Activated gamma-delta T cell treated with anti-CD3 and anti-CD28 coated beads, Interleukin-2, amount 50 U/mL, for 16 hours (primary cell): Measurements from ENCODE around the gene TNFRSF21.
"Not testable (repeated sequence)": the region's sequence is repeated elsewhere in the genome, so short reads cannot be mapped to it uniquely, and the experiment has no call there.

ENCODE experiments used
- DNase-seq: peaks from one replicate; pipeline ENCODE4 v3.0.0-alpha.2; 2020; ENCODE audit warnings: low read depth

The TNFRSF21 gene

DNA sequence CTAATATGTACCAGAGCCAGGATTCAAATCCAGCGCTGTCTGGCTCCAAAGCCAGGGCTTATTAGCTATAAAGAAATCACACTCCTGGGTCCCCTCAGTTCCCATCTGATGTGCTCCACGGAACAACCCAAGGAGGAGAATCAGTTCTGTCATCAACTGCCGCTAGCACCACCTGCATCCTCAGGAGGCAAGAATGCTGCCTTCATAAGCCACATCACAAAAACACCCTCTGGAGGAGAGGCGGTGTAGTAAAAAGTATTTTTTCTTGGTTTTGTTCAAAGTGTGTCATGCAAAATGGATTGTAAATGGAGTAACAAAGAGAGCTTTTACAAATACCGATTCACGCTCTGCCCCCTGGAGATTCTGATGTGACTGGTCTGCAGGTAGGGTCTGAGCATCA lies 57.1 kb downstream of the TNFRSF21 start:
- DNase-seq, result no peak

DNA sequence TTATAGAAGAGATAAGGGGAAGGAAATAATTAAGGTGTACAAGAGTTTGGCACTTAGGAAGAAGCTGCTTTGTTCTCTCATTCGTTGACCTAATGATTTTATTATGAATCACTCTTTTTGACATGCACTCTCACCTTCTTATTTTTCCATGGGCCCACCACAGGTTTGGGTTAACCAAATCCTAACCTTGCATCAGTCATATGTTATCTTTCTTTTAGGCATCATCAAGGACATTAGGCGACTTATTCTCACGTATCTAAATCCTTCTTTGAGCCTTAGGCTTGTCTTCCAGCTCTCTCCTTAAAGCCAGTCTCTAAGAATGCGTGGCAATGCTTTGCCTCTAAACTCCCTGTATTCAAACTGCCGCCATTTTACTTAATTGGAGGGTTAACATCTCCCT lies 58.3 kb downstream of the TNFRSF21 start:
- no peak for DNase-seq

GRCh38 chr6:47250302-47250701 lies 59.4 kb downstream of the TNFRSF21 start:
- no peak for DNase-seq

DNA sequence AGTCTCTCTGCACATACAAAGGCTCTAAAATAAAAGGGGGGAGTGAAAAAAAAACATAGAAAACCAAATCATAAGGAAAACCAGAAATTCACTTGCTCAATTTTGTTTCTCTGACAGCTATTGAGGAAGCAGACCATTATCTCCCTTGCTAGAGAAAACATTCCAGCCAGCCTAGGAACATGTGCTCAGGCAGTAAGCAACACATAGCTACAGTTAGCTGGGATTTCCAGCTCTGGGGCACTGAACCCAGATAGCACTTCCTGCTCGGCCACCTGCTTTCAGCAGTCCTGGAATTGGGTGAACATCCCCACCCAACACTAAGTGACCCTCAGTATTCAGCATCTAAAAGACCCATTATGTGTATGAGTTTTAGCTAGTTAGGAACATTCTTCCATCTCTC lies 61.3 kb downstream of the TNFRSF21 start:
- no peak for DNase-seq

DNA sequence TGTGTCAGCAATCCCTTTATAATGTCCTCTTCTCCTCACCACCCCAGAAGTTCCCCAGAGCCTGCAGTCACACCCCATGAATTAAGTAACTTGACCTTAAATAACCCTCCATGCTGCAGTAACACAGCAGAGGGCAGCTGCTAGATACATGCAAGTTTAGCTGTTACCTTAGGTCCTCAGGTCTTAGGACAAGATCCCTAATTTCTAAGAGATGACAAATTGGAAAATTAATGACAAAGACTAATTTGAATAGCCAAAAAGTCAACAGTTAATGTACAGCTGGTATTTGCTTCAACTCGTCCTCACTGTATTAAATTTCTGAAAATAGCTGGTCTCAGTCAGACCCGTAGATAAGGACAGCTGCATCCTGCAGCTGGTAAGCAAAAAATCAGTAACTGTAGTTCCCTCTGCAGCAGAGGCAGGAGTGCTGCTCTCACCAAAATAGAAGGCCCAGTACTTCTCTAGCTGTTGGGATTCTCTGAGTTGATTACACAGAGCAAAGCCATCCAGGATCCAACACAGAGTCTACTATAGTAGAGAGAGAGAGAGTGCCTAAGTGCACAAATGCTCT lies 62.4 kb downstream of the TNFRSF21 start:
- DNase-seq, result no peak

GRCh38 chr6:47246551-47246950 lies 63.2 kb downstream of the TNFRSF21 start:
- no peak for DNase-seq

GRCh38 chr6:47245745-47246371 lies 63.8 kb downstream of the TNFRSF21 start:
- DNase-seq, result no peak

DNA sequence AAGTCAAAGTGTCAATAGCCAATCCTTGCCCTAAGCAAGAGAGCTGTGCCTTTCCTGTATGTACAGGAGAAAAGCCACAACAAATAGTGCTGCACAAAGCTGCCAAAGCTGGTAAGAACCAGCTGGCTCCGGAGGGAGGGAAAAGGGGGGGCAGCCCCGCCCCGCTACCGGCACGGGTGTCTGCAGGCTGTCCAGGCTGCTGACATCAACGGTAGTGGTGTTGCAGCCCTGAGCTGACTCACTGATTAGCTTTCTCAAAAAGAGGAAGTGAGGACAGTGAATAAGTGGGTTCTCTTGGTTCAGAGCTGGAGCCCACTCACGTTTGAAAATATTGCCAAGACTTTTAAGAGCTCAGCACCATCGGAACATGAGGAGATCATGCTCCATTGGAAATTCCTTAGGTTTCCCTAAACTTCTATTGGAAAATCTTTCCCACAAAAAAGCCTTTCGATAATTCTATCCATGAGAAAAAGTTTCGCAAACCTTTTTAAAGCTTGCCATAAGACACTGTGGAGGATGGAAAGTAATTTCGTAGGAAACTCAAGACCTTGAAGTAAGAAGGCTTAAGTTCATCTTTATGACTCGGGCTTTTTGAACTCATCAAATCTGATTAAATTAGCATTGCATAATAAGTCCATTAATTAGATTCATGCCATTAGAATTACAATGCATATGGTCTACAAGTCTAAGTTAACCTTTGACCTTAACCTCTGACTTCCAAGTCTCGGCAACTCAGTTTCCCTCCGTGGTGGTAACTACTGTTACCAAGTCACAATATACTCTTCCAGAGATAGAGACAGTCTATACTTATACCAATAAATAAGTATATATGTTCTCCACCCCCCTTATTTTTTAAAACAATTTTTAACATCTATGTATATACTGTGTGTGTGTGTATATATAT lies 67.0 kb downstream of the TNFRSF21 start:
- DNase-seq, result peak; percentile 27

DNA sequence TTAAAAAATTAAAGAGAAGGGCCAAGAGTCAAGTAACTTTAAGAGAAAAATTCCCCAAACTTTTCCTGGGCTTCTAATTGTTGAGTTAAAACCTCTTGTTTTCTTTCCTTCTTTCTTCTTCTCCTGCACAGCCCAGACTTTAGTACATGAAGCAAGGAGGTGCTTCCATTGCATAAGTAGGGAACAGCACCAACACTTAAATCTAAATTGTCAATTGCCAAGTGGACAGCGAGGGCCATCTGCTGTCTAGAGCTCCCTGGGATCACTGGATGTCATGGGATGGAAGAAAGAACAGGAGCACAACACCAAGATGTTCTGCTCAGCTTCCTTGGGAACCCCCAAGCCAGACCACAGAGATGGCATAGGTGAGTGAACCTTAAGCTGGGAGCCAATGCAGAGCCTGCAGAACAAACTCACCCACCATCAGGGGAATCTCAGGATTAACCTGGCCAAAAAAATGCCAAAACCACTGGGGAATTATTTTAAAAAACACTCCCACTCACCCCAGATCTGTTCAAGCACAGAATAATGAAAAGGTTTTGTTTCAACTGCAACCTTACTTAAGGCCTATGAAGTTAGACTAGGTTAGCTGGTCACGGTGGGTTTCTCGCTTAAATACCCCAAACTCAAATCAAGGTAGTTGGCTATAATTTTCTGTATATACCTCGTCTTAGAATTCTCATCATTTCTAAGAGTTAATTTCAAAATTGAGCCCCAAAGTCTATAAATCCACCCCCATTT lies 67.8 kb downstream of the TNFRSF21 start:
- DNase-seq, result no peak

DNA sequence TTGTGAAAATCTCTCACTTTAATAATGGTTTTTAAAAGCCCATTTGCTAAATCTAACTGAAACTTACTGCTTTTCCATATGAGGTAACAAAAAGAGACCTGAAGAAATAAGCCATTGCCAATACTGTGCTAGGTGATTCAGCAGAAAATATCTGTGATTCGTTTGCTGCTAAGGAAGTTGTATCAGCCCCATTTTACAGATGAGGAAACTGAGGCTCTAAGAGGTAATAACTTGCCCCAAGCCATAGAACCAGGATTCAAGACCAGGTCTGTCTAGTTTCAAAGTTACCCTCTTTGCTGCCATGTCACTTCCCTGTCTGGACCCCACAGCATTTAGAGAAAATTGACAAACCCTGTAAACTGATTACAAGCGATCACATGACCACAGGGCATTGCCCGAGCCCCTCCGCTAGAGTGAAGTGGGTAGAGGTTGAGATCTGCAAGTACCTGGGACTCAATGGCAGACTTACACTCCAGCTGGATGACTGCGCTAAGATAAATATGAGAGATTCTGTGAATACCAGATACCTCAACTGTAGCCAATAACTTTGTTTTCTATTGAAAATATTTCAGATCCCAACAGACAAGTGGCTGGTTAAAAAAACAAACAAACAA lies 69.3 kb downstream of the TNFRSF21 start:
- no peak for DNase-seq

DNA sequence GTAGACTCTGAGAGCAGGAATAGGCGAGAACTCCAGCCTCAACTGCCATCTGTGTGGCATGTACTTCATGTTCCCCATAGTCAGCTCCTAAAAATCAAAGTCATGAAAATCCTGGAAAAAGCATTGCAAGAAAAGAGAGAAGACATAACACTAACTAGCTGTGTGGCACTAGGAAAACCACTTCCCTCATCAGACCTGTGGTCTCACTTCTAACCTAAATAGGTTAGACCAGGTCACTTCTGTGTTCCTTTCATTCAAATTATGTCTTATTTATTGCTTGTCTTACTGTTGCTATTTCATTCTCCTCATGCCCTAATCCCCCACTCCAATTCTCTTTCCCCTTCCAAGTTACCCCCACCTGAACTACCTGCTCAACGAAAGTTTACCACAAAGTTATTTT lies 70.2 kb downstream of the TNFRSF21 start:
- DNase-seq, result no peak

DNA sequence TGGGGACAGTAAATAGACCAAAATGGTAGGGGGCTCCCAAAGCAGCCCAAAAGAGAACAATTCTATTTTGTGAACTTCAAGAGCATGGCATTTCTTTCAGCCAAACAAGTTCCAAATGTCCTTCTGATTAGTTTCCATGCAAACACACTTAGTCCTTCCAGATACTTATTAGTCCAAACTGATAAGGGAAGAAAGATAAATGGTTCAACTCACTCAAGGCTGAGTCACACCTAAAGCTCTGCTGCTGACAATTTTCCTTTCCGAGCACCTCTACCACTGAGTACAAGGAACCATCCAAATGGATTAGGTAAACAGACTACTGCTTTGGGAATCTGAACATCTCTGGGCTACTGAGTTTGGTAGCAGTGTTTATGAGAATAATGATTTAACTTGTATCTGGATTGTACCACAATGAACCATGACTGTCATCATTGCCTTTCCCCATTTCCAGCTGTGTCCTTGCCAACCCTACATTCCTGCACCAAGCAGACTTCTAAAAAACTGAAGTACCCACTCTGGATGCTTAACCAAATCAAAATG lies 71.2 kb downstream of the TNFRSF21 start:
- no peak for DNase-seq

- no peak for DNase-seq
Measured at GRCh38 chr6:47237196-47237595, 72.5 kb downstream of the TNFRSF21 start.

DNA sequence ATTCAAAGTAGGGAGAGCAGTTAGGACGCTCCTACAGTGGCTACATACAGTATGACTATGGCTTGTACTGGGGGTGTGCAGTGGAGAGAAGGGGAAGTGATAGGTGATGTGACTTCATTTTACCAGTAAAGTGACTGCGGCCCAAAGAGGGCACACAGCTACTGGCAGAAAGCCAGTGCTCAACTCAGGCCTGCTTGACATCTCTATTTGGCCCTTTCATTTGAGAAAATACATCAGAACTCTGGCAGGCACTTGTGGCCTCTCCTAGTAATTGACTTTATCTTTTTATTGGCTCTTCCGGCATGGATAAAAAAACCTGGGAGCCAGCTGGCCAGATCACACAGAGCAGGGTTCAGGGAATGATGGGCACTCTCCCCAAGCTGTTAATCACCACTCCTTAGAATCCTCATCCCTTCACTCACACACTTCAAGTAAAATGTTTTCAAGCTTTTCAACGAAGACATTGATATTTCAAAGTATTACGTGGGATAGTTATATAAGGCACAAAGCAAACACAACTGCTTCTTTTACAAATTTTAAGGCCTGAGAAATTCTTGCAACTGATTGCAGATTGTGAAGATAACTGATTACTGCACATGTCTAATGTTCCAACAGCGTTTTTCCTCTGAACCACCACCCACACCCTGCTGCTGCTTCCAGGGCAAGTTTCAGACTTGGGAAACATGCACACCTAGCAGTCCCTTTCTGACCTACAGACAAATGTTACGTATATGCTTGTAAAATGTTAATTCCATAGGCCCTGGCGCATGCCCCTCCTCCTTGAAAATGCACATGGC lies 73.5 kb downstream of the TNFRSF21 start:
- no peak for DNase-seq

DNA sequence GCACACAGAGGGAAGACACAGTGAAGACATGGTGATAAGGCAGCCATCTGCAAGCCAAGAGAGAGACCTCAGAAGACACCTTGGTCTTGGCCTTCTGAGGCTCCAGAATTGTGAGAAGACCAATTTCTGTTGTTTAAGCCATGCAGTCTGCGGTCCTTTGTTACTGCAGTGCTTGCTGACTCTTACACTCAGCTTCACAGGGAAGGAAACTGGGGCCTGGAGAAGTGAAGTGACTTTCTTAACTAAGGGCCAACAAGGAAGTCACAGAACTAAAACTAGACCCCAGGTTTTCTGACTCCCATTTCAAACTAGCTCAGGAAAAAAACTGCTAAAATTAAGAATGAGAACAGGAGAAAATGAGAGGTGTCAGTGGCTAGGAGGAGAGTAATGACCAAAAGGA lies 74.3 kb downstream of the TNFRSF21 start:
- no peak for DNase-seq

DNA sequence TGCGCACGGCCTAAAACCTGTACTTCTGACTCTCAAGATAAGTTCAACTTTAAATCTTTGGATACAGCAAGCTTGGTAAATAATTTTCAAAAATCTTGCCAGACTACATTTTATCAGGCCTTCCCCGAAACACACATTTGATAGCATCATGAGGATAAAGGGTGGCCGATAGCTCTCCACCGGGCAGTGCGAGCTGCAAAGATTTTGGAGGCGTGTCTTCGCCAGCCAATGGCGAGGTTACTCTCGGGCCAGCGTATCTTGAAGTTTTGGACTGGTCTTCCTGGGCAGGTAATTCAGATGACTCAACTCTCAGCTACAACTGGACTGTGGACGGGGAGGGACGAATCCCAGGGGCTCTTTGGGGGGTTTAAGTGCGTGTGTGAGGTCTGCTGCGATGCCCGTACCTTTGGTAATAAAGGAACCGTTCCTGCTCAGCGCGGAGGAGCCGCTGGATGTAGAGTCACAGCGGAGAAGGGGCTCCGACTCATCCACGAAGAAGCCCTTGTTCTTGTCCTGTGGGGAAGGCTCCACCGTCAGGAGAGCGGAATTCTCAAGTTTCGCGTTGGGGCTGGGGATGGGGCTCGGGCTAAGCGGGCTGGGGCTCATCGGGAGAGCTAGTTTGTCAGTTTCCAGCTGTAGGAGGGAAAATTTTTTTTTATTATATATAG lies 75.3 kb downstream of the TNFRSF21 start:
- no peak for DNase-seq

GRCh38 chr6:47231151-47231550 lies 78.6 kb downstream of the TNFRSF21 start:
- DNase-seq, result no peak

GRCh38 chr6:47230579-47230978 lies 79.1 kb downstream of the TNFRSF21 start:
- DNase-seq, result no peak

DNA sequence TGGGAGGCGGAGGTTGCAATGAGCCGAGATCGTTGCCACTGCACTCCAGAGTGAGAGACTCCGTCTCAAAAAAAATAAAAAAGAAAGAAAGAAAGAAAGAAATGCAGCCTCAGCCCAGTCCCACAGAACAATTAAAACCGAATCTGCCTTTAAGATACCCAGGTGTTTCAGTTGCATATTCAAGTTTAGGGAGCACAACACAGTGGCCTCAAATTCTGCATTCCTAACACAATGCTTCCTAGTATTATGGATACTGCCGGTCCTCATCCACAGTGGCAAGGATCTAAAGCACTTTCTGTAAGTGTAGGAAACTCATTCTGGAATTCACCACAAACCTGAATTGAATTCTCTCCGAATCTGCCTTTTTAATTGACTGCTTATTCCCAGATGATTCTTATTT lies 80.5 kb downstream of the TNFRSF21 start:
- no peak for DNase-seq

- not testable (repeated sequence) for DNase-seq
Measured at GRCh38 chr6:47228093-47228492, 81.6 kb downstream of the TNFRSF21 start.
